B cell (primary cell): ENCODE measurements around the gene GAPVD1. TPM values are rescaled to one million over a fixed set of nuclear protein-coding genes. Genes with fewer than 3 reads are reported as not detected.
"Not testable (repeated sequence)": the region's sequence is repeated elsewhere in the genome, so short reads cannot be mapped to it uniquely, and the experiment has no call there.

Experiments used
- ATAC-seq: fragments of 200-7000 bp; cut with Tn5 transposase; one replicate; pipeline ENCODE4 v1.10.0; 2021; ENCODE audit warnings: low read depth, mild to moderate bottlenecking, moderate number of reproducible peaks, moderate library complexity
- CTCF ChIA-PET: fragments of 350-600 bp; sonication (Branson Sonifier 250); formaldehyde crosslinking; loops from one replicate; lab custom pipeline; 2021; ENCODE audit warnings: antibody characterized with exemption, inconsistent platforms; lab: Charles Lee
- POLR2A ChIA-PET: fragments of 350-600 bp; sonication (Branson Sonifier 250); formaldehyde crosslinking; loops from one replicate; lab custom pipeline; 2021; ENCODE audit warnings: antibody characterized with exemption; lab: Charles Lee
- DNase-seq: peaks from one replicate; pipeline ENCODE4 v3.0.0; 2013
- H2AFZ ChIP-seq: 2 replicates; pipeline ENCODE4 v1.6.1; 2012; ENCODE audit warnings: mild to moderate bottlenecking, low read depth, low read length; ENCODE audit not compliant: insufficient read depth, poor library complexity, severe bottlenecking
- H3K27ac ChIP-seq, 2 donors: 1 replicate in 1 of 2; 2 replicates in 1 of 2; pipeline ENCODE4 v1.5.1; 2012 to 2013; ENCODE audit warnings: low read length in 2 of 2, mild to moderate bottlenecking in 2 of 2, moderate library complexity in 1 of 2
- H3K27me3 ChIP-seq, 4 experiments: fragments of 200-600 bp in 1 of 4; sonication (generic) in 1 of 4; replicated peaks in 1 of 4; 1 replicate in 2 of 4; 2 replicates in 2 of 4; pipeline versions ENCODE4 v1.6.1 to v1.7.0; 2013 to 2016; ENCODE audit warnings: low read length in 3 of 4, mild to moderate bottlenecking in 2 of 4, mixed read lengths in 1 of 4, moderate library complexity in 1 of 4; ENCODE audit not compliant: insufficient read depth in 4 of 4, control insufficient read depth in 3 of 4; ENCODE audit errors: control extremely low read depth in 1 of 4
- H3K36me3 ChIP-seq, 2 experiments: replicated peaks in 1 of 2; 1 replicate in 1 of 2; 2 replicates in 1 of 2; pipeline versions ENCODE4 v1.6.1 to v1.7.1; 2013; ENCODE audit warnings: low read length in 1 of 2; ENCODE audit not compliant: insufficient read depth in 2 of 2, control insufficient read depth in 1 of 2; ENCODE audit errors: control extremely low read depth in 1 of 2, extremely low read depth in 1 of 2
- H3K4me1 ChIP-seq, 2 donors: fragments of 200-600 bp in 1 of 2; sonication (generic) in 1 of 2; 1 replicate in 1 of 2; 2 replicates in 1 of 2; pipeline versions ENCODE4 v1.5.1 to v1.6.1; 2013 to 2017; ENCODE audit warnings: low read length in 2 of 2; ENCODE audit not compliant: control insufficient read depth in 2 of 2, insufficient read depth in 2 of 2
- H3K4me2 ChIP-seq: replicated peaks from 2 replicates; pipeline ENCODE3; 2012; ENCODE audit warnings: mild to moderate bottlenecking, low read depth, low read length; ENCODE audit not compliant: poor library complexity, severe bottlenecking
- H3K4me3 ChIP-seq, 5 experiments: fragments of 200-600 bp in 1 of 5; sonication (generic) in 1 of 5; 1 replicate in 3 of 5; 2 replicates in 2 of 5; pipeline versions ENCODE4 v1.5.1 to v1.7.0; 2011 to 2016; ENCODE audit warnings: low read length in 4 of 5, mild to moderate bottlenecking in 4 of 5, low read depth in 2 of 5, control low read depth in 1 of 5, moderate library complexity in 1 of 5; ENCODE audit not compliant: insufficient read depth in 1 of 5; ENCODE audit errors: control extremely low read depth in 1 of 5, extremely low read depth in 1 of 5
- H3K79me2 ChIP-seq: fragments of 200-600 bp; sonication (generic); one replicate; pipeline ENCODE4 v1.6.0; 2016; ENCODE audit warnings: low read length; ENCODE audit not compliant: control insufficient read depth, insufficient read depth
- H3K9ac ChIP-seq: fragments of 200-600 bp; sonication (generic); 2 replicates; pipeline ENCODE4 v1.6.1; 2017; ENCODE audit warnings: mild to moderate bottlenecking, low read length, moderate library complexity
- H3K9me3 ChIP-seq, 3 donors: one replicate each; pipeline versions ENCODE4 v1.6.1 to v1.7.1; 2013; ENCODE audit warnings: low read length in 2 of 3; ENCODE audit not compliant: control insufficient read depth in 2 of 3, insufficient read depth in 1 of 3; ENCODE audit errors: control extremely low read depth in 1 of 3
- H4K20me1 ChIP-seq: 2 replicates; pipeline ENCODE4 v1.6.0; 2012; ENCODE audit warnings: mild to moderate bottlenecking, low read length; ENCODE audit not compliant: insufficient read depth, control insufficient read depth, poor library complexity, severe bottlenecking
- H3K27ac Mint-ChIP-seq: one replicate; pipeline ENCODE4 v1.8.0; 2021; ENCODE audit warnings: mixed read lengths
- H3K27me3 Mint-ChIP-seq: one replicate; pipeline ENCODE4 v1.8.0; 2021; ENCODE audit warnings: mixed read lengths
- H3K4me1 Mint-ChIP-seq: one replicate; pipeline ENCODE4 v1.8.0; 2021; ENCODE audit warnings: mixed read lengths
- H3K4me3 Mint-ChIP-seq: one replicate; pipeline ENCODE4 v1.8.0; 2021; ENCODE audit warnings: mixed read lengths
- H3K9me3 Mint-ChIP-seq: one replicate; pipeline ENCODE4 v1.8.0; 2022; ENCODE audit warnings: mixed read lengths; ENCODE audit not compliant: insufficient read depth
- CTCF ChIP-seq: fragments of 200-600 bp; IDR thresholded peaks from one replicate; pipeline ENCODE4 v1.8.0; 2022; ENCODE audit warnings: antibody characterized with exemption, mild to moderate bottlenecking
- EZH2 ChIP-seq: IDR thresholded peaks from 2 replicates; pipeline ENCODE4 v1.6.1; 2012; ENCODE audit warnings: borderline replicate concordance, low read depth, mild to moderate bottlenecking, moderate library complexity, low read length; ENCODE audit not compliant: insufficient read depth, poor library complexity, severe bottlenecking
- WGBS: methylation state at CpG from one replicate; pipeline ENCODE4 v1.1.5; 2013; ENCODE audit warnings: missing lambda C conversion rate; ENCODE audit not compliant: insufficient coverage; 5-methylcytosine and 5-hydroxymethylcytosine counted together
- intact Hi-C: fragments of 100-400 bp; cut with micrococcal nuclease; formaldehyde crosslinking; loops from one replicate; pipeline ENCODE4 v1.10.0; 2022
- polyA plus RNA-seq: library from polyadenylated mRNA; depleted of rRNA; stranded (reverse); fragments of >200 nt; gene quantifications from 2 replicates; pipeline ENCODE4 v1.2.3, GENCODE V29; 2012
- total RNA-seq, 2 donors: library from RNA; stranded (reverse); fragments of 120-200 nt in 1 of 2; gene quantifications; 1 replicate in 1 of 2; 2 replicates in 1 of 2; pipeline versions ENCODE4 v1.2.3 to v1.2.4, GENCODE V29; 2013 to 2022

Gene GAPVD1
- total and polyA plus RNA-seq, 2 donors (not counting 1 experiment from before 2014, with no cell fraction given) = 11.8 to 61.2 TPM

- Histone ChIP-seq H3K36me3 (peaks cover 11 to 64% of the 10 kb centered on the region in 2 experiments), H3K9me3 (no peaks in the 10 kb centered on the region), H3K27me3 (no peaks in the 10 kb centered on the region), H3K27ac (peak overlapping the region in 1 of 2 donors; percentile 40), H3K79me2 (peaks cover 55% of the 10 kb centered on the region), H3K4me3 (no peak overlapping the region), H3K4me1 (peaks cover 15 to 21% of the 10 kb centered on the region in 2 donors), H4K20me1 (peaks cover 18% of the 10 kb centered on the region), H3K9ac (no peak overlapping the region), H2AFZ (no peak overlapping the region), H3K4me2 (no peak overlapping the region)
- CTCF ChIA-PET = interaction anchor here (0.6 to 0.7 kb wide), 2 partner anchors 8 to 36 kb away, joined by 3 to 4 read pairs; no protein-coding TSS in a partner anchor
- 94% methylated on average over 2 of the region's 5 CpGs for WGBS
- POLR2A ChIA-PET = interaction anchor here (0.7 kb wide), 1 partner anchor 90 kb away, joined by 3 read pairs; no protein-coding TSS in a partner anchor
- no peaks in the 10 kb centered on the region for H3K27me3 Mint-ChIP-seq
- ATAC-seq = no peak
- H3K27ac Mint-ChIP-seq = no peak overlapping the region
- DNase-seq = no peak
- H3K4me3 Mint-ChIP-seq = no peak overlapping the region
- TF ChIP-seq EZH2 (no peak), CTCF (no peak)
- H3K4me1 Mint-ChIP-seq = peaks cover 49% of the 10 kb centered on the region
- intact Hi-C loops = no loop called here
- no peaks in the 10 kb centered on the region for H3K9me3 Mint-ChIP-seq
Measured at GRCh38 chr9:125235804-125236519, 25.7 kb upstream of the GAPVD1 start.

- ATAC-seq, H3K4me2 ChIP-seq, H3K4me3 Mint-ChIP-seq, H3K27me3 ChIP-seq, H3K27me3 Mint-ChIP-seq, H3K9me3 ChIP-seq, intact Hi-C loops, H3K9me3 Mint-ChIP-seq, H3K4me3 ChIP-seq, H3K9ac ChIP-seq, DNase-seq, H2AFZ ChIP-seq: not testable (repeated sequence)
- ChIA-PET POLR2A (interaction anchor here (0.7 kb wide), 1 partner anchor 91 kb away, joined by 3 read pairs; no protein-coding TSS in a partner anchor), CTCF (interaction anchor here (0.7 kb wide), 1 partner anchor 7 kb away, joined by 4 read pairs; no protein-coding TSS in a partner anchor)
- no CpG with 5 or more reads among the region's 5 CpGs for WGBS
- Histone ChIP-seq H3K27ac (peak overlapping the region in 1 of 2 donors; percentile 40), H3K36me3 (peaks cover 11 to 61% of the 10 kb centered on the region in 2 experiments), H3K79me2 (peaks cover 57% of the 10 kb centered on the region), H4K20me1 (peaks cover 19% of the 10 kb centered on the region), H3K4me1 (peaks cover 15 to 22% of the 10 kb centered on the region in 2 donors)
- Mint-ChIP-seq H3K4me1 (peaks cover 52% of the 10 kb centered on the region), H3K27ac (peak overlapping the region; percentile 53)
Measured at GRCh38 chr9:125236520-125237159, 25.0 kb upstream of the GAPVD1 start.
